GM21529 (cell line): ENCODE measurements around the gene CNDP2.
"Not testable (repeated sequence)": the region's sequence is repeated elsewhere in the genome, so short reads cannot be mapped to it uniquely, and the experiment has no call there.

Source experiments
- ATAC-seq: cut with Tn5 transposase; IDR thresholded peaks from one replicate; pipeline ENCODE4 v1.9.1; 2021; ENCODE audit not compliant: unreplicated experiment

CNDP2 gene

GRCh38 chr18:74499633-74500032 lies 3.5 kb downstream of the CNDP2 start:
- ATAC-seq, result peak; percentile 36

- ATAC-seq, result no peak
Observed at GRCh38 chr18:74500372-74500771, 4.2 kb downstream of the CNDP2 start.

GRCh38 chr18:74500774-74501173 lies 4.6 kb downstream of the CNDP2 start:
- ATAC-seq, result not testable (repeated sequence)

- ATAC-seq, result no peak
Observed at GRCh38 chr18:74501386-74501785, 5.2 kb downstream of the CNDP2 start.

GRCh38 chr18:74503137-74503536 lies 7.0 kb downstream of the CNDP2 start:
- ATAC-seq, result no peak

GRCh38 chr18:74505776-74506175 lies 9.6 kb downstream of the CNDP2 start:
- no peak for ATAC-seq

GRCh38 chr18:74506448-74507084 lies 10.4 kb downstream of the CNDP2 start:
- no peak for ATAC-seq

GRCh38 chr18:74507097-74507881 lies 11.1 kb downstream of the CNDP2 start:
- no peak for ATAC-seq

- ATAC-seq, result no peak
Observed at GRCh38 chr18:74507927-74508326, 11.8 kb downstream of the CNDP2 start.

GRCh38 chr18:74508366-74508765 lies 12.2 kb downstream of the CNDP2 start:
- ATAC-seq, result no peak

GRCh38 chr18:74508821-74509225 lies 12.7 kb downstream of the CNDP2 start:
- ATAC-seq, result no peak

GRCh38 chr18:74509856-74510769 lies 13.9 kb downstream of the CNDP2 start:
- ATAC-seq, result no peak

GRCh38 chr18:74510770-74511095 lies 14.6 kb downstream of the CNDP2 start:
- ATAC-seq, result no peak

GRCh38 chr18:74511823-74512222 lies 15.7 kb downstream of the CNDP2 start:
- ATAC-seq, result no peak

- ATAC-seq, result no peak
Observed at GRCh38 chr18:74512321-74513053, 16.3 kb downstream of the CNDP2 start.

GRCh38 chr18:74513149-74513882 lies 17.2 kb downstream of the CNDP2 start:
- no peak for ATAC-seq

- no peak for ATAC-seq
Observed at GRCh38 chr18:74513883-74514205, 17.7 kb downstream of the CNDP2 start.

GRCh38 chr18:74514860-74515495 lies 18.8 kb downstream of the CNDP2 start:
- no peak for ATAC-seq

GRCh38 chr18:74515620-74516231 lies 19.6 kb downstream of the CNDP2 start:
- no peak for ATAC-seq
